22Rv1 (cell line): ENCODE data around the gene FECH.

Experiments used
- CTCF ChIP-seq: fragments of 450-650 bp; IDR thresholded peaks from 2 replicates; pipeline ENCODE4 v1.5.1; 2017; ENCODE audit warnings: mild to moderate bottlenecking
- ZFX ChIP-seq: fragments of 450-650 bp; IDR thresholded peaks from 2 replicates; pipeline ENCODE4 v1.6.1; 2017; ENCODE audit warnings: antibody characterized with exemption, borderline replicate concordance

- TF ChIP-seq CTCF, result peak; percentile 84
- TF ChIP-seq ZFX, result no peak
These were observed 43.7 kb upstream of the FECH start for GRCh38 chr18:57630002-57630753.
